ENCODE data around the gene CFAP68. TPM values are rescaled to one million over a fixed set of nuclear protein-coding genes. Genes with fewer than 3 reads are reported as not detected.
A peak's percentile ranks its signal among the peaks of the same experiment; 100 is the strongest.

The CFAP68 gene
- total RNA-seq, 4 donors from 2014 or later, result 0.29 to 22.8 (median 4.2) TPM

- no peak for DNase-seq
- Histone ChIP-seq H3K27me3 (no peaks in the 10 kb centered on the region), H3K4me1 (no peaks in the 10 kb centered on the region), H3K27ac (no peak overlapping the region), H3K36me3 (no peaks in the 10 kb centered on the region), H3K4me3 (no peak overlapping the region), H3K9me3 (no peaks in the 10 kb centered on the region)
- no peak for TF ChIP-seq CTCF (IDR thresholded peaks at IDR 0.05)
- TF ChIP-seq POLR2A (IDR thresholded peaks at IDR 0.05), result no peak
- intact Hi-C loops (cut with DNase I; ENCODE audit: low total_unique reads), result no loop called here
These were observed 19.1 kb upstream of the CFAP68 start for GRCh38 chr11:111860257-111860656.

- Histone ChIP-seq H3K36me3 (no peaks in the 10 kb centered on the region), H3K9me3 (no peaks in the 10 kb centered on the region), H3K4me3 (peak overlapping the region in 1 of 2 donors; percentile 100), H3K27ac (no peak overlapping the region), H3K27me3 (no peaks in the 10 kb centered on the region), H3K4me1 (no peaks in the 10 kb centered on the region)
- no peak for DNase-seq
- no peak for TF ChIP-seq POLR2A (IDR thresholded peaks at IDR 0.05)
- TF ChIP-seq CTCF (IDR thresholded peaks at IDR 0.05), result no peak
- intact Hi-C loops (cut with DNase I; ENCODE audit: low total_unique reads), result loop anchor here (10.0 kb wide), 2 partner anchors 65 to 215 kb away; partner anchors contain the start of genes DIXDC1, SDHD and TIMM8B
These were observed 9.2 kb upstream of the CFAP68 start for GRCh38 chr11:111870113-111870512.

- intact Hi-C loops (cut with DNase I; ENCODE audit: low total_unique reads), result loop anchor here (10.0 kb wide), 2 partner anchors 64 to 214 kb away; partner anchors contain the start of genes DIXDC1, SDHD and TIMM8B
- peak overlapping the region; percentile 67 to 100 for H3K4me3 ChIP-seq
- no peaks in the 10 kb centered on the region for H3K36me3 ChIP-seq
- H3K27me3 ChIP-seq, result no peaks in the 10 kb centered on the region
- no peaks in the 10 kb centered on the region for H3K4me1 ChIP-seq
- DNase-seq, result no peak
- no peaks in the 10 kb centered on the region for H3K9me3 ChIP-seq
- no peak for TF ChIP-seq CTCF (IDR thresholded peaks at IDR 0.05)
- TF ChIP-seq POLR2A (IDR thresholded peaks at IDR 0.05), result no peak
- peak overlapping the region; percentile 92 to 94 for H3K27ac ChIP-seq
These were observed 8.8 kb upstream of the CFAP68 start for GRCh38 chr11:111870522-111870885.

- intact Hi-C loops (cut with DNase I; ENCODE audit: low total_unique reads), result loop anchor here (10.0 kb wide), 2 partner anchors 64 to 214 kb away; partner anchors contain the start of genes DIXDC1, SDHD and TIMM8B
- H3K27ac ChIP-seq, result peak within 1 kb of the TSS; percentile 92 to 94
- H3K4me1 ChIP-seq, result no peaks in the 10 kb centered on the region
- no peaks in the 10 kb centered on the region for H3K27me3 ChIP-seq
- H3K36me3 ChIP-seq, result no peaks in the 10 kb centered on the region
- H3K9me3 ChIP-seq, result no peaks in the 10 kb centered on the region
- H3K4me3 ChIP-seq, result peak within 1 kb of the TSS; percentile 67 to 100
- peak; percentile 82 to 86 for DNase-seq
- peak in 2 of 4 experiments; percentile 14 to 37 for TF ChIP-seq CTCF (IDR thresholded peaks at IDR 0.05)
- TF ChIP-seq POLR2A (IDR thresholded peaks at IDR 0.05), result peak in 1 of 2 donors; percentile 43
These were observed 8.3 kb upstream of the CFAP68 start, which contains the start of gene ALG9 for GRCh38 chr11:111870886-111871692. TSS of gene ALG9 (minus strand) at chr11:111871581. CDS start at chr11:111871482, 99 bp downstream.

GRCh38 chr11:111871693-111872161 lies 7.6 kb upstream of the CFAP68 start:
- Histone ChIP-seq H3K27ac (peak overlapping the region; percentile 92 to 94), H3K4me1 (no peaks in the 10 kb centered on the region), H3K27me3 (no peaks in the 10 kb centered on the region), H3K36me3 (no peaks in the 10 kb centered on the region), H3K4me3 (peak overlapping the region; percentile 67 to 100), H3K9me3 (no peaks in the 10 kb centered on the region)
- intact Hi-C loops (cut with DNase I; ENCODE audit: low total_unique reads), result loop anchor here (10.0 kb wide), 2 partner anchors 63 to 213 kb away; partner anchors contain the start of genes DIXDC1, SDHD and TIMM8B
- no peak for TF ChIP-seq CTCF (IDR thresholded peaks at IDR 0.05)
- no peak for DNase-seq

All from uterus (tissue), 4 donors.